Measurements from ENCODE around the gene FAM204A.

DNA sequence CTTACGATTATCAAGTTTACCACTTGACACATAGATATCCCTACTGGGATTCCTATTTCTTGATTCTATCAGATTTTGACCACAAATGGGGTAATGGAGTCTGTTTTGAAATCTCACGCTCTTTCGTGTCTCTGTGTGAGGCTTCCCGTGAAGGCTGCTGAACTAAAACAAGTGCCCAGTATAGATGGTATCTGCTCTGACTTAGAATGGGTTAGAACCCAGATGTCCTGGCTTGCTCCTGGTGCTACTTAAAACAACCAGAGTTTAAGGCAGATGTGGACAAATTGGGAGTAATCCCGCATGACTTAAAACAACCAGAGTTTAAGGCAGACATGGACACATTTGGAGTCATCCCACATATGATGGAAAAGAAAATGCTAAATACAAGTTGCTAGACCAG, 85.9 kb downstream of the FAM204A start:
- TF ChIP-seq, protein P1, sequence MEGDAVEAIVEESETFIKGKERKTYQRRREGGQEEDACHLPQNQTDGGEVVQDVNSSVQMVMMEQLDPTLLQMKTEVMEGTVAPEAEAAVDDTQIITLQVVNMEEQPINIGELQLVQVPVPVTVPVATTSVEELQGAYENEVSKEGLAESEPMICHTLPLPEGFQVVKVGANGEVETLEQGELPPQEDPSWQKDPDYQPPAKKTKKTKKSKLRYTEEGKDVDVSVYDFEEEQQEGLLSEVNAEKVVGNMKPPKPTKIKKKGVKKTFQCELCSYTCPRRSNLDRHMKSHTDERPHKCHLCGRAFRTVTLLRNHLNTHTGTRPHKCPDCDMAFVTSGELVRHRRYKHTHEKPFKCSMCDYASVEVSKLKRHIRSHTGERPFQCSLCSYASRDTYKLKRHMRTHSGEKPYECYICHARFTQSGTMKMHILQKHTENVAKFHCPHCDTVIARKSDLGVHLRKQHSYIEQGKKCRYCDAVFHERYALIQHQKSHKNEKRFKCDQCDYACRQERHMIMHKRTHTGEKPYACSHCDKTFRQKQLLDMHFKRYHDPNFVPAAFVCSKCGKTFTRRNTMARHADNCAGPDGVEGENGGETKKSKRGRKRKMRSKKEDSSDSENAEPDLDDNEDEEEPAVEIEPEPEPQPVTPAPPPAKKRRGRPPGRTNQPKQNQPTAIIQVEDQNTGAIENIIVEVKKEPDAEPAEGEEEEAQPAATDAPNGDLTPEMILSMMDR (conservative IDR thresholded peaks at IDR 0.05): no peak
- TF ChIP-seq ZFX (IDR thresholded peaks at IDR 0.05): no peak
